ENCODE results near the gene IMPA2.

The IMPA2 gene

GRCh38 chr18:12009581-12010140, 28.4 kb downstream of the IMPA2 start:
- DNase-seq: no peak

- DNase-seq: no peak
These were observed 29.0 kb downstream of the IMPA2 start for GRCh38 chr18:12010187-12010802.

GRCh38 chr18:12011199-12011956, 30.1 kb downstream of the IMPA2 start:
- no peak for DNase-seq

GRCh38 chr18:12011957-12012549, 30.7 kb downstream of the IMPA2 start:
- no peak for DNase-seq

- DNase-seq: no peak
These were observed 31.4 kb downstream of the IMPA2 start for GRCh38 chr18:12012697-12013096.

GRCh38 chr18:12013186-12013916, 32.0 kb downstream of the IMPA2 start:
- DNase-seq: no peak

- DNase-seq: no peak
These were observed 32.8 kb downstream of the IMPA2 start for GRCh38 chr18:12014086-12014485.

- no peak for DNase-seq
These were observed 33.5 kb downstream of the IMPA2 start for GRCh38 chr18:12014521-12015415.

- DNase-seq: no peak
These were observed 34.2 kb downstream of the IMPA2 start for GRCh38 chr18:12015416-12016062.

- DNase-seq: no peak
These were observed 35.8 kb downstream of the IMPA2 start for GRCh38 chr18:12017081-12017480.

GRCh38 chr18:12018861-12019260, 37.6 kb downstream of the IMPA2 start:
- DNase-seq: no peak

GRCh38 chr18:12021077-12021476, 39.8 kb downstream of the IMPA2 start:
- no peak for DNase-seq

GRCh38 chr18:12021596-12021995, 40.3 kb downstream of the IMPA2 start:
- DNase-seq: no peak

GRCh38 chr18:12023375-12023774, 42.1 kb downstream of the IMPA2 start:
- no peak for DNase-seq

- DNase-seq: no peak
These were observed 45.3 kb downstream of the IMPA2 start for GRCh38 chr18:12026562-12026961.

- no peak for DNase-seq
These were observed 45.7 kb downstream of the IMPA2 start for GRCh38 chr18:12027046-12027445.

- DNase-seq: no peak
These were observed 46.2 kb downstream of the IMPA2 start for GRCh38 chr18:12027480-12027879.

- no peak for DNase-seq
These were observed 46.8 kb downstream of the IMPA2 start for GRCh38 chr18:12028040-12028628.

GRCh38 chr18:12028674-12029073, 47.4 kb downstream of the IMPA2 start:
- no peak for DNase-seq

- no peak for DNase-seq
These were observed 48.7 kb downstream of the IMPA2 start for GRCh38 chr18:12029786-12030584.
